ENCODE measurements around the gene TENM4. TPM values are rescaled to one million over a fixed set of nuclear protein-coding genes. Genes with fewer than 3 reads are reported as not detected.

Gene TENM4
- total and polyA plus RNA-seq, 2 of the 13 experiments (the other 11 are each of a cell fraction or from before 2014, with no cell fraction given), result not detected

GRCh38 chr11:78676026-78676557, 764.7 kb downstream of the TENM4 start:
- ChIA-PET POLR2A (no interaction called here), CTCF (ENCODE audit: low intra/inter-chr PET ratio, low total read pairs) (no interaction called here)
- DNase-seq (ENCODE audit: low spot score), result no peak
- intact Hi-C loops (cut with micrococcal nuclease; ENCODE audit: unreplicated experiment), result no loop called here
- Histone ChIP-seq H3K9me3 (ENCODE audit: low read length) (no peaks in the 10 kb centered on the region), H3K27ac (ENCODE audit: extremely low read length, insufficient read depth, low read length) (no peak overlapping the region), H4K20me1 (ENCODE audit: insufficient read depth, low read length) (no peaks in the 10 kb centered on the region), H3K4me3 (replicated peaks in 1 of 3; ENCODE audit: insufficient read depth in 1 of 3, low read depth in 2 of 3, low read length in 3 of 3) (no peak overlapping the region), H2AFZ (ENCODE audit: low read length) (no peak overlapping the region), H3K79me2 (ENCODE audit: insufficient read depth, low read length) (no peaks in the 10 kb centered on the region), H3K4me2 (ENCODE audit: low read depth, low read length) (no peak overlapping the region), H3K4me1 (ENCODE audit: insufficient read depth, low read length) (no peaks in the 10 kb centered on the region), H3K27me3 (ENCODE audit: control insufficient read depth in 1 of 2, insufficient read depth in 2 of 2, low read length in 2 of 2) (peaks cover 0 to 13% of the 10 kb centered on the region in 2 experiments; a peak in 1 of 5 replicates), H3K9ac (ENCODE audit: insufficient read depth, low read depth, low read length) (no peak overlapping the region), H3K36me3 (replicated peaks in 1 of 2; ENCODE audit: control insufficient read depth in 1 of 2, insufficient read depth in 2 of 2, low read length in 2 of 2) (no peaks in the 10 kb centered on the region)
- peak; percentile 70 for ATAC-seq
- in situ Hi-C loops (cut with HindIII; ENCODE audit: extremely low pct_ligation_motif_present, low pct_unique_long_range_greater_than_20kb), result no loop called here
- no TSS peak for BruUV-seq (replicated peaks)
- no peak for FAIRE-seq
- WGBS (ENCODE audit: low lambda C conversion rate), result 11% methylated on average over 17 of the region's 24 CpGs
- TF ChIP-seq KDM3A (CRISPR knock-in tag; IDR thresholded peaks at IDR 0.05; ENCODE audit: low read depth), result no peak
- TF ChIP-seq HNRNPL (IDR thresholded peaks at IDR 0.05; ENCODE audit: low read depth, low read length), result 0 out of 2 replicates have a peak, but pooled peaks have one; percentile 41

GRCh38 chr11:78672850-78673620, 767.8 kb downstream of the TENM4 start:
- BruUV-seq (replicated peaks), result no TSS peak
- in situ Hi-C loops (cut with HindIII; ENCODE audit: extremely low pct_ligation_motif_present, low pct_unique_long_range_greater_than_20kb) (no loop called here), intact Hi-C loops (cut with micrococcal nuclease; ENCODE audit: unreplicated experiment) (no loop called here)
- Histone ChIP-seq H3K27ac (ENCODE audit: extremely low read length, insufficient read depth, low read length) (no peak overlapping the region), H3K4me3 (replicated peaks in 1 of 3; ENCODE audit: insufficient read depth in 1 of 3, low read depth in 2 of 3, low read length in 3 of 3) (no peak overlapping the region), H2AFZ (ENCODE audit: low read length) (no peak overlapping the region), H3K9me3 (ENCODE audit: low read length) (no peaks in the 10 kb centered on the region), H3K27me3 (ENCODE audit: control insufficient read depth in 1 of 2, insufficient read depth in 2 of 2, low read length in 2 of 2) (peaks cover 0 to 13% of the 10 kb centered on the region in 2 experiments; a peak in 1 of 5 replicates), H3K79me2 (ENCODE audit: insufficient read depth, low read length) (no peaks in the 10 kb centered on the region), H3K4me1 (ENCODE audit: insufficient read depth, low read length) (no peaks in the 10 kb centered on the region), H3K9ac (ENCODE audit: insufficient read depth, low read depth, low read length) (no peak overlapping the region), H3K4me2 (ENCODE audit: low read depth, low read length) (no peak overlapping the region), H3K36me3 (replicated peaks in 1 of 2; ENCODE audit: control insufficient read depth in 1 of 2, insufficient read depth in 2 of 2, low read length in 2 of 2) (no peaks in the 10 kb centered on the region), H4K20me1 (ENCODE audit: insufficient read depth, low read length) (no peaks in the 10 kb centered on the region)
- WGBS (ENCODE audit: low lambda C conversion rate), result 17% methylated on average over 6 of the region's 9 CpGs
- ATAC-seq (no peak), DNase-seq (ENCODE audit: low spot score) (no peak), FAIRE-seq (no peak)
- ChIA-PET POLR2A (no interaction called here), CTCF (ENCODE audit: low intra/inter-chr PET ratio, low total read pairs) (no interaction called here)
- TF ChIP-seq FIP1L1 (IDR thresholded peaks at IDR 0.05; ENCODE audit: borderline replicate concordance, insufficient read depth, low read depth, low read length) (no peak), RAD51 (IDR thresholded peaks at IDR 0.05; ENCODE audit: borderline replicate concordance) (peak; percentile 76; the same call in 1 of the 2 replicates), ZNF337 (CRISPR knock-in tag; IDR thresholded peaks at IDR 0.05; ENCODE audit: borderline replicate concordance, low read depth) (no peak)
- TF ChIP-seq, protein P1, sequence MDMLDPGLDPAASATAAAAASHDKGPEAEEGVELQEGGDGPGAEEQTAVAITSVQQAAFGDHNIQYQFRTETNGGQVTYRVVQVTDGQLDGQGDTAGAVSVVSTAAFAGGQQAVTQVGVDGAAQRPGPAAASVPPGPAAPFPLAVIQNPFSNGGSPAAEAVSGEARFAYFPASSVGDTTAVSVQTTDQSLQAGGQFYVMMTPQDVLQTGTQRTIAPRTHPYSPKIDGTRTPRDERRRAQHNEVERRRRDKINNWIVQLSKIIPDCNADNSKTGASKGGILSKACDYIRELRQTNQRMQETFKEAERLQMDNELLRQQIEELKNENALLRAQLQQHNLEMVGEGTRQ (IDR thresholded peaks at IDR 0.05; ENCODE audit: low read depth, low read length), result peak; percentile 44; the same call in 1 of the 2 replicates
- TF ChIP-seq, protein P1 (CRISPR knock-in tag; IDR thresholded peaks at IDR 0.05; ENCODE audit: borderline replicate concordance), result no peak

Data from HepG2 (cell line).